GM06990 (cell line): Measurements from ENCODE around the gene NUDT16L1.

Experiments
- DNase-seq: peaks from one replicate; pipeline ENCODE4 v3.0.0-alpha.2; 2011; ENCODE audit not compliant: insufficient read length; ENCODE audit errors: extremely low read depth
- H3K27me3 ChIP-seq: replicated peaks from 2 replicates; pipeline ENCODE4 v1.6.0; 2011; ENCODE audit warnings: low read length; ENCODE audit not compliant: control insufficient read depth, insufficient read depth
- H3K36me3 ChIP-seq: 2 replicates; pipeline ENCODE4 v1.5.1; 2011; ENCODE audit warnings: low read length; ENCODE audit not compliant: control insufficient read depth, insufficient read depth
- H3K4me3 ChIP-seq: replicated peaks from 2 replicates; pipeline ENCODE4 v1.5.1; 2011; ENCODE audit warnings: low read depth, mild to moderate bottlenecking, control low read depth, low read length
- CTCF ChIP-seq: IDR thresholded peaks from 2 replicates; pipeline ENCODE4 v1.5.1; 2011; ENCODE audit warnings: low read length, control low read depth, mild to moderate bottlenecking, inconsistent platforms; ENCODE audit not compliant: insufficient read depth, poor library complexity, severe bottlenecking

Gene NUDT16L1

GRCh38 chr16:4693956-4694641 lies 737 bp downstream of the NUDT16L1 start:
- Histone ChIP-seq H3K4me3 (peak overlapping the region; percentile 90), H3K36me3 (peaks cover 31% of the 10 kb centered on the region), H3K27me3 (no peaks in the 10 kb centered on the region)
- peak; percentile 66 for DNase-seq
- no peak for TF ChIP-seq CTCF

- TF ChIP-seq CTCF = no peak
- Histone ChIP-seq H3K27me3 (no peaks in the 10 kb centered on the region), H3K36me3 (peaks cover 35% of the 10 kb centered on the region), H3K4me3 (peak overlapping the region; percentile 90)
- DNase-seq = no peak
Observed at GRCh38 chr16:4694642-4695451, 1.5 kb downstream of the NUDT16L1 start.

- no peak for DNase-seq
- H3K27me3 ChIP-seq = no peaks in the 10 kb centered on the region
- no peak overlapping the region for H3K4me3 ChIP-seq
- peaks cover 36% of the 10 kb centered on the region for H3K36me3 ChIP-seq
- TF ChIP-seq CTCF = no peak
Observed at GRCh38 chr16:4695473-4696171, 2.3 kb downstream of the NUDT16L1 start.

GRCh38 chr16:4696172-4696904 lies 3.0 kb downstream of the NUDT16L1 start:
- Histone ChIP-seq H3K4me3 (no peak overlapping the region), H3K27me3 (no peaks in the 10 kb centered on the region), H3K36me3 (peaks cover 38% of the 10 kb centered on the region)
- DNase-seq = no peak
- no peak for TF ChIP-seq CTCF
